ENCODE measurements around the gene PSMD9.
"Not testable (repeated sequence)": the region's sequence is repeated elsewhere in the genome, so short reads cannot be mapped to it uniquely, and the experiment has no call there.

Gene PSMD9

GRCh38 chr12:121888478-121889273 is at the start of gene PSMD9:
PSMD9 (plus strand) TSS chr12:121888790; CDS start chr12:121888857, 67 bp downstream.
- DNase-seq (ENCODE audit: low read depth in 1 of 2, low spot score in 1 of 2) = peak; percentile 97 to 98

DNA sequence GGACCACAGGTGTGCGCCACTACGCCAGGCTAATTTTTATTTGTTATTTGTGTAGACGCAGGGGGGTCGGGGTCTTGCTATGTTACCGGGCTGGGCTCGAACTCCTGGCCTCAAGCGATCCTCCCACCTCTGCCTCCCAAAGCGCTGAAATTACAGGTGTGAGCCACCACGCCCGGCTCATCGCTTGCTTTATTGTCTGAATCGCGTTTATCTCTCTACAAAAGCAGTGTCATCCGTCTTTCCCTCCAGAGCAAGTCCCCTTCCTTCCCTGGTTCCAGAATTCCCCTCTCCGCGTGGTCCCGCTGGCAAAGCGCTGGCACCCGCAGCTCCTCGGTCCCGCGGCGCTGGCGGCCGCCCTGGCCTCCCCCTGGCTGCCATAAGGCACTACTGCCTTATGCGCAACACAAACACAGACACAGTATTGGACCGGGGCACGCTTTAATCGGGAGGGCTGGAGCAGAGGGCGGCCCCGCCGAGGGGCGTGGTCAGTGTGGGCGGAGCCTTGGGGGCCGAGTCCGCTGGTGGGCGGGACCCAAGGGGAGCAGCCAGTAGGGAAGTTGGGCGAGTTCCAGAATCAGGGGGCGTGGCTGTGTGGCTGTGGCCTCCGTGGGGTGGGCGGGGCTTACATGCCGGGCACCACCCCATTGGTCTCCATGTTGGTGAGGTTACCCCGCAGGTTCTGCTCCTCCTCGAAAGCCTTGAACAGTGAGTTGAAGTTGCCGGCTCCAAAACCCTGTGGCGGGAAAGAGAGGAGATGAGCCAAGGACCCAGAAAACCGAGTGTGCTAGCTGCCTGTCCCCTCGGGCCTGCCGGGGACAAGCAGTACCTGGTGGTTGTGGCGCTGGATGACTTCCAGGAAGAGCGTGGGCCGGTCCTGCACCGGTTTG is 49.2 kb upstream of the PSMD9 start:
- DNase-seq (ENCODE audit: low read depth in 1 of 2, low spot score in 1 of 2) = peak; percentile 99

GRCh38 chr12:121839993-121840761 is 48.4 kb upstream of the PSMD9 start:
- DNase-seq (ENCODE audit: low read depth in 1 of 2, low spot score in 1 of 2) = no peak

DNA sequence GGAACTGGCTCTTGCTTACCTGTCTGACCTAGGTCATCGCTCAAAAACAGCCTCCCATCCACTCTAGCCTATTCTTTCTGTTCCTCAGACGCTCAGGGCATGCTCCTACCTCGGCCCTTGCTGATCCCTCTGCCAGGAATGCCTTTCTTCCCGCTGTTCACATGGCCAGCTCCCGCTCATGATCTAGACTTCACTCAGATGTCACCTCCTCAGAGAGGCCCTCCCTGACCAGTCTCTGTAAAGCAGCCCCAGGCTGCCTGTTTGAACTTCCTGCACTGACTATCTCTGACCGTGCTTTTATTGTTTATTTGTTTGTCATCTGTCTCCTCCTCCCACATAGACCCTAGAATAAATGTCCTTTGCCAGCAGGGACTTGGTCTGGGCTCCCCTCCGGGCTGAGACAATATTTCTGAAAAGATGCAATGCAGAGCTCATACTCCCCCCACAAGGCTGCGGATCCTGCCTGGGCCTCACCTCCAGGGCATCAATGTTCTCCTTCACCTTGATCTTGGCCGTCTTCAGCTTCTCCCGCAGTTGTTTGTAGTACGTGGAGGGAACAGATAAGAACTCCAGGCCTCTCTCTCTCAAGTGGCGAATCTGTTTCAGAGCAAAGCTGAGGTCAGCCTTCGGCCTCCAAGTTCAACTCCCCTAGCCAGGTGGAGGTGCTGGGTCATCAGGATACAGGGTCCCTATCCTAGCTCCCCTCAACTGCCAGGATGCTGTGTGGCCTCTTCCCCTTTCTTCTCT is 45.2 kb upstream of the PSMD9 start:
- no peak for DNase-seq (ENCODE audit: low read depth in 1 of 2, low spot score in 1 of 2)

- no peak for DNase-seq (ENCODE audit: low read depth in 1 of 2, low spot score in 1 of 2)
Observed at GRCh38 chr12:121845701-121846100, 42.9 kb upstream of the PSMD9 start.

- no peak for DNase-seq (ENCODE audit: low read depth in 1 of 2, low spot score in 1 of 2)
Observed at GRCh38 chr12:121849211-121849610, 39.4 kb upstream of the PSMD9 start.

- no peak for DNase-seq (ENCODE audit: low read depth in 1 of 2, low spot score in 1 of 2)
Observed at GRCh38 chr12:121849665-121850064, 38.9 kb upstream of the PSMD9 start.

DNA sequence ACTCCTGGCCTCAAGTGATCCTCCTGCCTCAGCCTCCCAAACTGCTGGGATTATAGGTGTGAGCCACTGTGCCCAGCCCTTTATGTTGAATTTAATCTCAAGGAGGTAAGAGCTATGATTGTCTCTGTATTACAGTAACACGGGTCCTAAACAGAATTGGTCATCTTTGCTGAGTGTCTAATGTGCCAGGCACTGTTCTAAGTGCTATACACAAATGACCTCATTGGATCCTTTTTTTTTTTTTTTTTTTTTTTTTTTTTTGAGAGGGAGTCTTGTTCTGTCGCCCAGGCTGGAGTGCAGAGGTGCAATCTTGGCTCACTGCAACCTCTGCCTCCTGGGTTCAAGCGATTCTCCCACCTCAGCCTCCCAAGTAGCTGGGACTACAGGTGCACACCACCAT is 36.2 kb upstream of the PSMD9 start:
- DNase-seq (ENCODE audit: low read depth in 1 of 2, low spot score in 1 of 2) = not testable (repeated sequence)

- DNase-seq (ENCODE audit: low read depth in 1 of 2, low spot score in 1 of 2) = no peak
Observed at GRCh38 chr12:121857322-121858246, 31.0 kb upstream of the PSMD9 start.

DNA sequence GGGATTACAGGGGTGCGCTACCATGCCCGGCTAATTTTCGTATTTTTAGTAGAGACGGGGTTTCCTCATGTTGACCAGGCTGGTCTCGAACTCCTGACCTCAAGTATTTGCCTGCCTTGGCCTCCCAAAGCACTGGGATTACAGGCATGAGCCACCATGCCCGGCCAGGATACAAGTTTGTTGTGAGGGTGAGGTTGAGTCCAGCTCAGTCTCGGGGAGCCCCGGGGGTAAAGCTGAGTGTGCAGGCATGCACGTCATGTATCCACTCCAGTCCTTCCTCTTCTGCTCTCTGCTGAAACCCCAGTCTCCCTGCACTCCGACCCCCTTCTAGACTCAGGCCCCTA is 30.3 kb upstream of the PSMD9 start:
- no peak for DNase-seq (ENCODE audit: low read depth in 1 of 2, low spot score in 1 of 2)

DNA sequence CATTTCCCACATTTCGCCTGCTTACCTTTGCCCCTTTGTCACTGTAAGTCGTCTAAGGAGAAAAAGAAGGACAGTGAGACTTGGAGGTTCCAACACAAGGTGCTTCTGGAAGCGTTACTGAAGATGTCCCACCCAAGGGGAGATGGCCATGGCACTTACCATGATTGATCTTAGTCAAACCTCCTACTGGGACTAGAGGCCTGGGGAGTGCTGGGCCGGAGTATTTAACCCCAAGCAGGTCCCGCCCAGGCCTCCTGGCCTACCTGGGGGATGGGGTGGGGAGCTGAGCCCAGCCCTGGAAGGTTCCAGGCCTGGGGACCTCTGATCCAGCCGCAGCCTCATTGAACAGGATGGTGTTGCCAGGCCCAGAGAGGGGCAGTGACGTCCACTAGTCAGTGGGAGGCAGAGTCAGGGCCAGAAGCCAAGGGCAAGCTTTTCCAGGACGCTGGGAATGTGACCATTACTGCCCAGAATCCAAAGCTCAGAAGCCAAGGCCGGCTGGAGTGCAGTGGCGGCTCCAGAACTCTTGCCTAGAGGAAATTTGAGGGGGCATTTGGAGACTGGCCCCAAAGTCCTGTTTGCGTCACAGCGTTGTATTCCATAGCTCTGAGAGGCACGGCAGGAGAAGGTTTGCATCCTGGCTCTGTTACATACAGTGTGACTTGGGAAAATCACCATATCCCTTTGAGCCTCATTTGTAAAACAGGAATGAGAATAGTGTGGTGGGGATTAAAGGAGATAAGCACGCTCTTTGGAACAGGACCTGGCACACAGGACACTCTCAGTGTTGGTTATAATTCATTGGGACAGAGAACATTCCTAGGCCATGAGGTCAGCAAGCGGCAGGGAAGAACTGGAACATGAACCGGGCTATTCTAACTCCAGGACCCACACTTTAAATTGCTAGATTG is 29.7 kb upstream of the PSMD9 start, which contains the start of gene HPD:
TSS of gene HPD (minus strand) at position 198 of the 911 bp plus-strand sequence. CDS start at position 162, 36 bp downstream.
- DNase-seq (ENCODE audit: low read depth in 1 of 2, low spot score in 1 of 2) = no peak

DNA sequence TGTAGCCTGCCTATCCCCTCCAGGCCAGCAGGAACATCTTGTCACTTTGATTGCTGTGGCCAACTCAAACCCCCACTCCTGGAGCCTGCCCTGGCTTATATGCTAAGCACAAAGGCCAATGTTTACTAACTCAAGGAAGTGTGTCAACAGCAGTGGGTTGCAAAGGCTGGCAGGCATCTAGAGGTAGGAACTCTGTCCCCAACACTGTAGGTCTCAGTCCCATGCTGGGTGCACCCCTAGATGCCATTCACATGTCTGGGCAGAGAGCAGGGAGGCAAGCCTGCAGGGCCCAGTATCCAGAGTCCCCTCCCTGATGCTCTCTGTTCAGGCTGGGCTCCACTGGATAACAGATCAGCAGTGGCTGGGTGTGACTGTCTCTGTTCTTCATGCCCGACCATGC is 28.3 kb upstream of the PSMD9 start:
- no peak for DNase-seq (ENCODE audit: low read depth in 1 of 2, low spot score in 1 of 2)

DNA sequence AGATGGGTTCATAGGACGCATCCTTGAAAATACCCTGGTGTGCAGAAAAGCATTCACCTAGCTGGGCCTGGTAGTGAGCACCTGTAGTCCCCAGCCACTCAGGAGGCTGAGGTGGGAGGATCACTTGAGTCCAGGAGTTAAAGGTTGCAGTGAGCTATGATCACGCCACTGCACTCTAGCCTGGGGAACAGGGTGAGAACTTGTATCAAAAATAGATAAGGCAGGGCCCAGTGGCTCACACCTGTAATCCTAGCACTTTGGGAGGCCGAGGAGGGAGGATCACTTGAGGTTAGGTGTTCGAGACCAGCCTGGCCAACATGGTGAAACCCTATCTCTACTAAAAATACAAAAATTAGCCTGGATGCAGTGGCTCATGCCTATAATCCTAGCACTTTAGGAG is 27.9 kb upstream of the PSMD9 start:
- DNase-seq (ENCODE audit: low read depth in 1 of 2, low spot score in 1 of 2) = not testable (repeated sequence)

DNA sequence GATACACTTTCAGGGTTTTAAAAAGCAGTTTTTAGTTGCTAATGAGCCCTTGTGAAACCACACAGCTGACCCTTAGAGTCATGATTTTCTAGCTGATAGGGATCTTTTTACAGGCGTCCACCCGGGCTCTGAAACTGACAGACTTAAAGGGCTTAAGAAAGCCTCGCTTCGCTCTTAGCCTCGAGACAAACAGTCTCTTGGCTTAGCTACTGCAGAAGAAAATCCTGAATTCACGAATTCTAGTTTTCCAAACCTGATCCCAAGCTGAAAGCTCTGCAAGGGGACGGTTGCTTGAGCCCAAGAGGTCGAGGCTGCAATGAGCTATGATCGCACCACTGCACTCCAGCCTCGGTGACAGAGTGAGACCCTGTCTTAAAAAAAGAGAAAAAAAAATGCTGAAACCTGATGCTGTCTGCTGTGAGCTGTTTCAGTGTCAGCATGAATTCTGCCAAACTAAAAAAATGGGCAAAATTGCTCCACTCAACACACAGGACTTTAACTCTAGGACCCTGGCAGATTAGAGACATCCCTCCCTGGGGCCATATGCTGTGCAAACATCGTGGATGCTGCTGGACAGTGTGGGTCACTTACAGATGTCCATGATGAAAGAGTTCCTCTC is 26.8 kb upstream of the PSMD9 start:
- no peak for DNase-seq (ENCODE audit: low read depth in 1 of 2, low spot score in 1 of 2)

GRCh38 chr12:121866331-121866730 is 22.3 kb upstream of the PSMD9 start:
- DNase-seq (ENCODE audit: low read depth in 1 of 2, low spot score in 1 of 2) = no peak

DNA sequence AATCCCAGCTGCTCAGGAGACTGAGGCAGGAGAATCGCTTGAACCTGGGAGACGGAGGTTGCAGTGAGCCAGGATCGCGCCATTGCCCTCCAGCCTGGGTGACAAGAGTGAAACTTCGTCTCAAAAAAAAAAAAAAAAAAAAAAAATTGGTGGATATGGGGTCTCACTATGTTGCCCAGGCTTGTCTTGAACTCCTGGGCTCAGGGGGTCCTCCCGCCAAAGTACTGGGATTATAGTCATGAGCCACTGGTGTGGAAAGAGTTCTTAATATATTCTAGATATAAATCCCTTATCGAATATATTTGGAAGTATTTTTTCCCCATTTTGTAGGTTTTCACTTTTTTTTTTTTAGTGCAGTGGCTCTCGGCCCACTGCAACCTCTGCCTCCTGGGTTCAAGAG is 19.4 kb upstream of the PSMD9 start:
- DNase-seq (ENCODE audit: low read depth in 1 of 2, low spot score in 1 of 2) = not testable (repeated sequence)

GRCh38 chr12:121871467-121871866 is 17.1 kb upstream of the PSMD9 start:
- no peak for DNase-seq (ENCODE audit: low read depth in 1 of 2, low spot score in 1 of 2)

DNA sequence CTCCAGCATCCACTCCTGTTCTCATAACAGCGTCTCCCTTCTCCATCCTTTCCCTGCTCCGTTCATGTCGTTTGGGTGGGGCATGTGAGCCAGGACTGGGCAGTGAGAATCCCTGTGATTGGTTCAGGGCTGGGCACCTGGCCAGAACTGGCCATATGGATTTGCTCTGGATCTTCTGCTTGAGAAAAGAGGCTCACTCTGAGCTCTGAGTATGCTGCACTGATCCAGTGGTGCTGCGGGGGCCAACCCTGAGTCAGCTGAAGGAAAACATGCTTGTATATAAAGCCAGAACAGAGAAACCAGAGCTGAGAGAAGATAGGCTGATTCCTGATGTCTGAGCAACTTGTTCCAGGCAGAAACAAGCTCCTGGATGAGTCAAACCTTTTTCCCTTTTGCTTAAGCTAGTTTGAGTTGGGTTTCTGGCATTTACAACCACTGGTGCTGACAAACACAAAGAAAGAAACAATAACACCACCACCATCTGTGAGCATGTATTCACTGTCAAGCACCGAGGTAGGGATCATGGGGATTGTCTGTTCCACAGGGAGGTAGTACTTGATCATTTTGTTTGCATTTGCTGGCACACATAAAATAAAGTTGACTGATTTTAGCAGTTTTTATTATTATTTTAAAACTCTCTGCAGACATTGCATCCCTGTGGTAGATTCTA is 15.9 kb upstream of the PSMD9 start:
- DNase-seq (ENCODE audit: low read depth in 1 of 2, low spot score in 1 of 2) = no peak
